GM13976 (cell line): Measurements from ENCODE around the gene IRS1.
A peak's percentile ranks its signal among the peaks of the same experiment; 100 is the strongest.

ENCODE experiments used
- DNase-seq: peaks from one replicate; pipeline ENCODE4 v3.0.0; 2012; ENCODE audit warnings: low spot score
- in situ Hi-C: fragments of 300-500 bp; cut with MboI; formaldehyde crosslinking; loops from one replicate; pipeline ENCODE4 v1.12.0; 2022; ENCODE audit warnings: low sequenced_read_pairs, mixed read lengths, inconsistent platforms; ENCODE audit not compliant: unreplicated experiment
- TF ChIP-seq, protein P1 (sequence below): IDR thresholded peaks from 2 replicates; pipeline ENCODE4 v1.5.1; 2012; ENCODE audit warnings: borderline replicate concordance, mild to moderate bottlenecking; ENCODE audit not compliant: insufficient read depth; ENCODE audit errors: extremely low read depth, missing control alignments, control extremely low read depth

Gene IRS1

DNA sequence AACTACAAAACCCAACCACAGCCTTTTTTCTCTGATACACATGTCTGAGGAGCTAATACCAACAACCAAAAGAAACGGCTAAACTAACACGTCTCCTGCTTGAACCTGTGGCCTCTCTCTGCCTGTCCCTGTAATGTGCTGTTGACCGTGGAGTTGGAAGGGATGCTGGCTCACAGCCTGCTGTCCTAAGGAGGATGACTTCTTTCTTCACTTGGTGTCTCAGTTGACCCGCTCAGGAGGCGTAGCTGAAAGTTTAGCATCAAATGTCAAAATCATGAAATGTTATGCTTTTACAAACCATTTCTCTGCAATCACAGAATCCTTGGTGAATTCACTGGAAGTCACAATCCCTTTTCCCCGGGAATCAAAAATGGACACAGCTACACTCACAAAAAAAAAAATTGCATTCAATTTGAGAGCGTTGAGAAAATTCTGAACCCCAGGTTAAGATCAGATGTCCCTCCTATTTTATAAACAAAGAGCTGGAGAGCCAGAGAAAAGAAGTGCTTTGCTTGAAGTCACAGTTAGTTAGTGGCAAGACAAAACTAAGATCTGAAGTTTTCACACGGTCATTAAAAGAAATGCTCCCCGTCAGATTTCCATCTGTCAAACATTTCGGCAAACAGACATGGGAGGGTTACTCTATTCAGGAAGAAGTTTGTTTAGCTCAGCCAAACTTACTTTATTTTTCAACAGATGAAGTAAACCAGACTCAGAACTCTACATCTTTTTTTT is 74.3 kb downstream of the IRS1 start:
- TF ChIP-seq, protein P1, sequence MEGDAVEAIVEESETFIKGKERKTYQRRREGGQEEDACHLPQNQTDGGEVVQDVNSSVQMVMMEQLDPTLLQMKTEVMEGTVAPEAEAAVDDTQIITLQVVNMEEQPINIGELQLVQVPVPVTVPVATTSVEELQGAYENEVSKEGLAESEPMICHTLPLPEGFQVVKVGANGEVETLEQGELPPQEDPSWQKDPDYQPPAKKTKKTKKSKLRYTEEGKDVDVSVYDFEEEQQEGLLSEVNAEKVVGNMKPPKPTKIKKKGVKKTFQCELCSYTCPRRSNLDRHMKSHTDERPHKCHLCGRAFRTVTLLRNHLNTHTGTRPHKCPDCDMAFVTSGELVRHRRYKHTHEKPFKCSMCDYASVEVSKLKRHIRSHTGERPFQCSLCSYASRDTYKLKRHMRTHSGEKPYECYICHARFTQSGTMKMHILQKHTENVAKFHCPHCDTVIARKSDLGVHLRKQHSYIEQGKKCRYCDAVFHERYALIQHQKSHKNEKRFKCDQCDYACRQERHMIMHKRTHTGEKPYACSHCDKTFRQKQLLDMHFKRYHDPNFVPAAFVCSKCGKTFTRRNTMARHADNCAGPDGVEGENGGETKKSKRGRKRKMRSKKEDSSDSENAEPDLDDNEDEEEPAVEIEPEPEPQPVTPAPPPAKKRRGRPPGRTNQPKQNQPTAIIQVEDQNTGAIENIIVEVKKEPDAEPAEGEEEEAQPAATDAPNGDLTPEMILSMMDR: no peak
- in situ Hi-C loops: no loop called here
- DNase-seq: no peak

DNA sequence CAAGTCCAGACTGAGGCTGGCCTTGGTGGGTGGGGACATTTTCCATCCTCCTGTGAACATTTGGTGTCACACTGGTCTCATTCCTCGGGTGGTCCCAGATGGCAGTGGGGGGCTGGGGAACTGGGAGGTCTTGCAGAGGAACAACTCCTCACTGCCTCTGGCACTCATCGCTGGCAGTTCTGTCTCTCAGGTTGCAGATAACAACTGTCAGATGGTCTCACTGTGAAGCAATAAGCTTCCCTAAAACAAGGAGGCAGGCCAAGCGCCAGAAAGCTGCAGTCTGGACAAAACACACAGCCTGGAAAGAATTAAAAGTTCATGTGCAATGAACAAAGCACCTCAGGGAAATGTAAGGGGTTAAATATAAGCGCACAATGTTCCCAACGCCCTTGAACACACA is 78.1 kb downstream of the IRS1 start:
- TF ChIP-seq, protein P1: no peak
- no peak for DNase-seq
- in situ Hi-C loops: no loop called here

DNA sequence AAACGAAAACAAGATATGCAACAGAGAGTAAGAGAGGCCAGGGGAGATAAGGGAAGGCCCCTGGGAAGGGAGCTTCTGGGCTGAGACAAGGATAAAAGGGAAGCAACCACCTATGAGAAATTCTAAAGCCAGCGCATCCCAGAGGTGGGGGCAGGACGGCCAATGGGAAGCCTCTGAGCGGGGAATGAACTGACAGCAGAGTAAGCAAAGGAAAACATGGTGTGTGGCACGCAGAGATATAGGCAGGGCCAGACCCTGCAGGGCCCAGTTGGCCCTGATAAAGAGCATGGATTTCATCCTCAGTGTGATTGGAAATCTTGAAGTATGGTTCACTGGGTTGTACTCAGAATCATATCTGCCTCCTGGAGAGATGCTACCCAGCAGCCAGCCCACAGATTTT is 78.7 kb downstream of the IRS1 start:
- TF ChIP-seq, protein P1: no peak
- in situ Hi-C loops: no loop called here
- DNase-seq: no peak

DNA sequence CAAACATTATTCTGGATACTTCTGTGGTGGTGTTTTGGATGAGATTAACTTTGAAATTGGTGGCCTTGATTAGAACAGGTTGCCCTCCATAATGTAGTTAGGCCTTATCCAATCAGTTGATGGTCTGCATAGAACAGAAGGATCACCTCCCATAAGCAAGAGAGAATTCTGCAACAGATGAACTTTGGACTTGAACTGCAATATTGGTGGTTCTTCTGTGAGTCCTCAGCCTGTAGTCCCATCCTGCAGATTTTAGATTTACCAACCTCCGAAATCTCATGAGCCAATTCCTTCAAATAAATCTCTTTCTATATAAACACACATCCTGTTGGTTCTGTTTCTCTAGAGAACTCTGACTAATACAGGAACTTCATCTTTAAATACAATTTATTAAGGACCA is 81.9 kb downstream of the IRS1 start:
- DNase-seq: no peak
- TF ChIP-seq, protein P1: no peak
- in situ Hi-C loops: no loop called here

DNA sequence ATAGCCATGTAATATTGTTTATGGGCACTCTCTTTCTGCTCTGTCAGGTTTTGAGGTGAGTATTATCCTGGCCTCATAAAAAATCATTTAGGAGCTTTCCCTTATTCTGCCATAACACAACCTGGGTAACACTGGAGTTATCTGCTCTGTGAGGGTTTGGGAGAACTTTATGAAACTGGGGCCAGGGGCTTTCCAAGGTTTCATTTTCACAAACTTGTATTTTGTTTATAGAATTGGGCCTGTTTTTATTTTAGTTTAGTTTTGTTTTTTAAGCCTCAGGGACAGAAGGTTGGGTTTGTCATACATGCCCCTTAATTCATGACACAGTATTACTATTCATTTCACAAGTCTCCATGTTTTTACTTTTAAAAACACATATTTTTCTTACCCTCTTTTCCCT is 83.5 kb downstream of the IRS1 start:
- in situ Hi-C loops: no loop called here
- TF ChIP-seq, protein P1: no peak

DNA sequence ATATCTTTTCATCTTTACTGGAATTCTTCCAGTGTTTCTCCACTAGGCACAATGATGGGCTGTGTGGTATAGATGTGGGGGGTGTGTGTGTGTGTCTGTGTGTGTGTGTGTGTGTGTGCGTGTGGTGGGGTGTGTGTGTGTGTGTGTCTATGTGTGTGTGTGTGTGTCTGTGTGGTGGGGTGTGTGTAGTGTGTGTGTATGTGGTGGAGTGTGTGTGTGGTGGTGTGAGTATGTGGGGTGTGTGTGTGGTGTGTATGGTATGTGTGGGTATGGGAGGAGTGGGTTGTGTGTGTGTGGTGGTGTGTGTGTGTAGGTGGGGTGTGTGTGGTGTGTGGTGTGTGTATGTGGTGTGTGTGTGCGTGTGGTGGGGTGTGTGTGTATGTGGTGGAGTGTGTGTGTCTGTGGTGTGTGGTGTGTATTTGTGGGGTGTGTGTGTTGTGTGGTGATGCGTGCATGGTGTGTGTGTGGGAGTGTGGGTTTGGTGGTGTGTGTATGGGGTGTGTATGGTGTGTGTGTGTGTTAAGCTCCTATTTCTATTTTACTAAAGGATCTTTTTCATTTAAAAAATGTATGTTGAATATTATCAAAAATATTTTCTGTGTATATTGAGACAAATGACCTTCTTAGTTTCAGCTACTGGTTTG is 84.2 kb downstream of the IRS1 start:
- TF ChIP-seq, protein P1: no peak
- no peak for DNase-seq
- in situ Hi-C loops: no loop called here

More for the DNA sequence above, 83.5 kb downstream of the IRS1 start:
- peak; percentile 8 for DNase-seq
